GM18873 (cell line): ENCODE measurements around the gene MAMDC2.

Experiments used
- ATAC-seq: cut with Tn5 transposase; IDR thresholded peaks from one replicate; pipeline ENCODE4 v1.9.1; 2021; ENCODE audit warnings: mild to moderate bottlenecking, moderate library complexity, moderate number of reproducible peaks; ENCODE audit not compliant: unreplicated experiment, low FRiP score

The MAMDC2 gene

GRCh38 chr9:70127540-70128416 is 84.1 kb downstream of the MAMDC2 start:
- no peak for ATAC-seq

GRCh38 chr9:70130266-70130665 is 86.6 kb downstream of the MAMDC2 start:
- no peak for ATAC-seq

GRCh38 chr9:70131296-70131695 is 87.6 kb downstream of the MAMDC2 start:
- no peak for ATAC-seq

- ATAC-seq: no peak
These were observed 89.9 kb downstream of the MAMDC2 start for GRCh38 chr9:70133253-70134208.

- ATAC-seq: no peak
These were observed 90.7 kb downstream of the MAMDC2 start for GRCh38 chr9:70134360-70134759.

- no peak for ATAC-seq
These were observed 91.5 kb downstream of the MAMDC2 start for GRCh38 chr9:70135176-70135575.

GRCh38 chr9:70136632-70137031 is 93.0 kb downstream of the MAMDC2 start:
- ATAC-seq: no peak

- ATAC-seq: no peak
These were observed 93.9 kb downstream of the MAMDC2 start for GRCh38 chr9:70137577-70137976.

GRCh38 chr9:70142101-70142500 is 98.5 kb downstream of the MAMDC2 start:
- no peak for ATAC-seq

GRCh38 chr9:70143394-70144130 is 99.9 kb downstream of the MAMDC2 start:
- no peak for ATAC-seq

- no peak for ATAC-seq
These were observed 100.5 kb downstream of the MAMDC2 start for GRCh38 chr9:70144131-70144503.

- no peak for ATAC-seq
These were observed 102.3 kb downstream of the MAMDC2 start for GRCh38 chr9:70145981-70146380.

GRCh38 chr9:70147196-70147595 is 103.5 kb downstream of the MAMDC2 start:
- ATAC-seq: no peak

GRCh38 chr9:70147651-70148050 is 104.0 kb downstream of the MAMDC2 start:
- ATAC-seq: no peak

- ATAC-seq: no peak
These were observed 108.7 kb downstream of the MAMDC2 start for GRCh38 chr9:70152350-70152749.

- no peak for ATAC-seq
These were observed 113.1 kb downstream of the MAMDC2 start for GRCh38 chr9:70156729-70157128.

- no peak for ATAC-seq
These were observed 116.0 kb downstream of the MAMDC2 start for GRCh38 chr9:70159630-70160029.

- no peak for ATAC-seq
These were observed 117.3 kb downstream of the MAMDC2 start for GRCh38 chr9:70160686-70161600.

GRCh38 chr9:70165006-70165602 is 121.5 kb downstream of the MAMDC2 start:
- no peak for ATAC-seq
